HCT116 (cell line): ENCODE results near the gene SPEF2.

Experiments used
- CTCF ChIP-seq, 3 experiments: fragments of 200-600 bp in 1 of 3; sonication (generic) in 1 of 3; IDR thresholded peaks in 2 of 3; conservative IDR thresholded peaks in 1 of 3; 2 replicates each; pipeline ENCODE4 v1.5.1; 2012 to 2017; ENCODE audit warnings: low read depth in 2 of 3, low read length in 2 of 3, antibody characterized with exemption in 1 of 3, borderline replicate concordance in 1 of 3, control low read depth in 1 of 3, mild to moderate bottlenecking in 1 of 3, mixed read lengths in 1 of 3, mixed run types in 1 of 3, moderate library complexity in 1 of 3; ENCODE audit not compliant: insufficient read depth in 1 of 3
- EZH2 ChIP-seq: fragments of 200-600 bp; sonication (generic); IDR thresholded peaks from 2 replicates; pipeline ENCODE4 v1.6.1; 2017; ENCODE audit warnings: antibody characterized with exemption, mixed run types
- EZH2phosphoT487 ChIP-seq: fragments of 200-600 bp; IDR thresholded peaks from 2 replicates; pipeline ENCODE4 v1.6.1; 2018; ENCODE audit warnings: antibody characterized with exemption, borderline replicate concordance
- POLR2A ChIP-seq: IDR thresholded peaks from 2 replicates; pipeline ENCODE4 v1.7.0; 2011; ENCODE audit warnings: borderline replicate concordance; ENCODE audit not compliant: insufficient read depth, insufficient read length; ENCODE audit errors: extremely low read depth
- POLR2AphosphoS5 ChIP-seq: IDR thresholded peaks from 2 replicates; pipeline ENCODE4 v1.6.1; 2011; ENCODE audit warnings: mild to moderate bottlenecking, low read depth, low read length, moderate library complexity
- REST ChIP-seq: IDR thresholded peaks from 2 replicates; pipeline ENCODE4 v1.6.1; 2012; ENCODE audit warnings: low read depth
- TF ChIP-seq, protein P1 (sequence below): IDR thresholded peaks from 2 replicates; pipeline ENCODE4 v1.6.1; 2012

DNA sequence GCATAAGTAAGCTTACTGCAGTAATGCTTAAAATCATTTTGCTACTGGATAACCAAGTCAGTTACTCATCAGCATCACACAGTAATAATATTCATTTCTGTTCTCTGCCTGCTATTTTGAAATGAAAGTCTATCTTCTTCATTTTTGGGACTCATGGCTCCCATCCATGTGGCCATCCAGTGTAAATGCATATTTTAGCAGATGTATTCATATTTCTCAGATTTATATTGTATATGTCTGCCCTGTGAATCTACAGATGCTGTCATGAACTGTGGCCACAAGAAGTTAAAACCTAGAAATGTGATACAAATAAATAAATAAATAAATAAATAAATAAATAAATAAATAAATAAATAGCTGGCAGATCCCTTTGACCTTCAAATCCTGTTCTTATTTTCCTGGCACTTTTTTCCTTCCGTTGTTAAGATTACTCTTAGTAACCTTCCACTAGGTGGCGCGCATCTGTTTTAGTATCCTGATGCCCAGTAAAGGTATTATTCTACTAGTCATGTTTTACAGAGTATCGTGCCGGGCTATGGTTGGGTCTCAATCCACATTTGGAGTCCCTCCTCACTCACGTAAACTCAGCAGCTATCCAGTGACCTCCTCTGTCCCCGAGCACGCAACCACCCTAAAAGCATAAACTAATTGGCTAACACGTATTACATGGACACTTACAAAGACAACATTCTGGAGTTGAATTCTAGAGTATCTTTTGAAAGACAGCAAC, 159.9 kb downstream of the SPEF2 start:
- TF ChIP-seq POLR2A (no peak), REST (no peak), EZH2 (no peak), CTCF (IDR thresholded peaks at IDR 0.05 in 2 of 3, conservative IDR thresholded peaks at IDR 0.05 in 1 of 3; ENCODE audit: borderline replicate concordance in 1 of 3, insufficient read depth in 1 of 3, low read depth in 2 of 3, low read length in 2 of 3) (peak; percentile 44 to 58 (median 57); a peak in 5 of 6 replicates), POLR2AphosphoS5 (no peak), EZH2phosphoT487 (no peak)
- TF ChIP-seq, protein P1, sequence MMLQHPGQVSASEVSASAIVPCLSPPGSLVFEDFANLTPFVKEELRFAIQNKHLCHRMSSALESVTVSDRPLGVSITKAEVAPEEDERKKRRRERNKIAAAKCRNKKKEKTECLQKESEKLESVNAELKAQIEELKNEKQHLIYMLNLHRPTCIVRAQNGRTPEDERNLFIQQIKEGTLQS = no peak
